BJ (cell line): Measurements from ENCODE around the gene NACA. TPM values are rescaled to one million over a fixed set of nuclear protein-coding genes. Genes with fewer than 3 reads are reported as not detected.
"Not testable (repeated sequence)": the region's sequence is repeated elsewhere in the genome, so short reads cannot be mapped to it uniquely, and the experiment has no call there.

ENCODE experiments used
- CTCF ChIA-PET: fragments of 350-600 bp; formaldehyde crosslinking; extraction: SDS; loops from one replicate; lab custom pipeline; 2021; ENCODE audit warnings: antibody characterized with exemption, inconsistent platforms; lab: Yijun Ruan, JAX
- POLR2A ChIA-PET: fragments of 300-600 bp; sonication (Branson Sonifier 250); formaldehyde crosslinking; extraction: SDS; loops from one replicate; lab custom pipeline; 2021; ENCODE audit warnings: antibody characterized with exemption; lab: Charles Lee
- DNase-seq: peaks from one replicate; pipeline ENCODE4 v3.0.0-alpha.2; 2011; ENCODE audit warnings: low read depth
- H3K27me3 ChIP-seq: 2 replicates; pipeline ENCODE4 v1.6.0; 2011; ENCODE audit warnings: low read length; ENCODE audit not compliant: control insufficient read depth, insufficient read depth
- H3K36me3 ChIP-seq: 2 replicates; pipeline ENCODE4 v1.5.1; 2011; ENCODE audit warnings: low read length; ENCODE audit not compliant: control insufficient read depth, insufficient read depth
- H3K4me3 ChIP-seq: 2 replicates; pipeline ENCODE4 v1.5.1; 2011; ENCODE audit warnings: low read depth, mild to moderate bottlenecking, control low read depth, low read length
- polyA plus RNA-seq: library from polyadenylated mRNA; depleted of rRNA; stranded (reverse); fragments of >200 nt; gene quantifications from 2 replicates; pipeline ENCODE4 v1.2.3, GENCODE V29; 2011
- TF ChIP-seq, protein P1 (sequence below): IDR thresholded peaks from 2 replicates; pipeline ENCODE4 v1.5.1; 2011; ENCODE audit warnings: low read depth, mild to moderate bottlenecking, control low read depth, inconsistent platforms, low read length, moderate library complexity; ENCODE audit not compliant: insufficient read depth

The NACA gene
- polyA plus RNA-seq, 1 experiment, result 678 TPM

DNA sequence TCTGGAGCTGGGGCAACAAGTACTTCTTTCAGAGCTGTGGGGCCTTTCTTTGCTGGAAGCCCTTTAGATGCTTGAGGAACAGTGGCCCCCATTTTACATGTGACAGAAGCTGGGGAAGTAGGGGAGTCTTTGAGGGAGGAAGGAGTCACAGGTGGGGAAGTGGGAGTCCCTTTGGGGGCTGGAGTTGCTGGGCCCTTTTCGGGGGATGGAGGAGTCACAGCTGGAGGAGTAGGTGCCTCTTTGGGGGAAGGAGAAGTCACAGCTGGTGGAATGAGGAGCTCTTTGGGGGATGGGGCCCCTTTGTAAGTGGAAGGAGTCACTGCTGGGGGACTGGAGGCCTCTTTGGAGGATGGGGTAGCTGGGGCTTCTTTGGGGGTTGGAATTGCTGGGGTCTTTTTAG is 8.6 kb downstream of the NACA start:
- ChIA-PET CTCF (interaction anchor here (0.8 kb wide), 1 partner anchor 353 kb away, joined by 5 read pairs; no protein-coding TSS in a partner anchor), POLR2A (no interaction called here)
- H3K27me3 ChIP-seq, result no peaks in the 10 kb centered on the region
- H3K4me3 ChIP-seq, result no peak overlapping the region
- no peak for DNase-seq
- TF ChIP-seq, protein P1, sequence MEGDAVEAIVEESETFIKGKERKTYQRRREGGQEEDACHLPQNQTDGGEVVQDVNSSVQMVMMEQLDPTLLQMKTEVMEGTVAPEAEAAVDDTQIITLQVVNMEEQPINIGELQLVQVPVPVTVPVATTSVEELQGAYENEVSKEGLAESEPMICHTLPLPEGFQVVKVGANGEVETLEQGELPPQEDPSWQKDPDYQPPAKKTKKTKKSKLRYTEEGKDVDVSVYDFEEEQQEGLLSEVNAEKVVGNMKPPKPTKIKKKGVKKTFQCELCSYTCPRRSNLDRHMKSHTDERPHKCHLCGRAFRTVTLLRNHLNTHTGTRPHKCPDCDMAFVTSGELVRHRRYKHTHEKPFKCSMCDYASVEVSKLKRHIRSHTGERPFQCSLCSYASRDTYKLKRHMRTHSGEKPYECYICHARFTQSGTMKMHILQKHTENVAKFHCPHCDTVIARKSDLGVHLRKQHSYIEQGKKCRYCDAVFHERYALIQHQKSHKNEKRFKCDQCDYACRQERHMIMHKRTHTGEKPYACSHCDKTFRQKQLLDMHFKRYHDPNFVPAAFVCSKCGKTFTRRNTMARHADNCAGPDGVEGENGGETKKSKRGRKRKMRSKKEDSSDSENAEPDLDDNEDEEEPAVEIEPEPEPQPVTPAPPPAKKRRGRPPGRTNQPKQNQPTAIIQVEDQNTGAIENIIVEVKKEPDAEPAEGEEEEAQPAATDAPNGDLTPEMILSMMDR, result no peak
- H3K36me3 ChIP-seq, result peaks cover 22% of the 10 kb centered on the region

DNA sequence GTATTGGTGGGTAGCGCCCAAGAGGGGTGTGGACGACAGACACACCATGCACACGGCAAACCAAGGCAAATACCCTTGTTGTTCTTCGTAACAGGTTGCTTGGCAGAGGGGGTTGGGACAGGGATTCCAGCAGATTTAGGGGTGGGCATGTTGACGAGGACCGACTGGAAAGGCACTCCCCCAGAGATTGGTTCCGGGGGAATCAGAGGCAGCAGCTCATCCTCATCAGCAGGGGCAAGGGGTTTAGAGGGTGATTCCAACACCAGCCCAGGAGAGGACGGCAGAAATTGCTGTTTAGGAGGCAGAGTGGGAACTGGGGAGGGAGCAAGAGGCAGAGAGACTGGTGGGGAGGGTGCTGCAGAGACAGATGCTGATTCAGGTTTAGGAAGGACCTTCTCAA is 9.3 kb downstream of the NACA start:
- Histone ChIP-seq H3K36me3 (peaks cover 23% of the 10 kb centered on the region), H3K4me3 (no peak overlapping the region), H3K27me3 (no peaks in the 10 kb centered on the region)
- TF ChIP-seq, protein P1, result no peak
- ChIA-PET POLR2A (no interaction called here), CTCF (no interaction called here)
- DNase-seq, result no peak

DNA sequence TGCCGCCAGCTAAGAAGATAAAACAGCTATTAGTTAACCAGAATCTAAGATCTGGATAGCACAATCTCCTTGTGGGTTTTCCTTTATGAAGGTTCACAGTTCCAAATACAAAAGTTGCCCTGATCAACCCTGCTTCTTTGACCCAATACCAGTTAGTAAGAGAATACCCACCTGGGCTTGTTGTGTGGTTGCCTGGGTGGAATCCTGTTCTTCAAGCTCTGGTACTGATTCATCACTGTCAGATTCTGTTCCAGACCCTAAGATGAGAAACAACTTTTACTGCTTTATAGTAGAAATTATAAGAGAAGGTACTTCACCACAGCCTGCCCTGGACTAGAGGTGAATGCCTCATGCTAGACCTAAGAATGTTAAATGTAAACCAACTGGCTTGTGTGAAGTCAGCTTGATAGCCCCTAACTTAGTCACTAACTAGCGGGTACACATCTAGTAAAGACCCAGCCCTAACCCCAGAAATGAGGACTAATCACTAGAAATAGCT is 10.6 kb downstream of the NACA start:
- POLR2A ChIA-PET, result no interaction called here

DNA sequence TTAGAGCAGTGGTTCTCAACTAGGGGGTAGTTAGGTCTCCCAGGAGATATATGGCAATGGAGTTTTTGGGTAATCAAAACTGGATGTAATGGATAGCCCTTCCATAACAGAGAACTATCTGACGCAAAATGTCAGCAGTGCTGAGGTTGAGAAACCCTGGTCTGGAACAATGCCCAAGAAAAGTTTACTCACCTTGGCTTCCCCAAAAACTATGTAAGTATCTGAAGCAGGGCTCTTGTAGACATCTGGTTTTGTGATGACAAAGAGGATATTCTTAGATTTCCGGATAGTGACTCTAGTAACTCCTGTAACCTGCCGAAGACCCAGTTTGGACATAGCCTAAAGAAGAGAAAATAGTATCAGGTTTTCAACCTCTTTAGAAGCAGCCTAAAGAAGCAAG is 11.8 kb downstream of the NACA start:
- peaks cover 21% of the 10 kb centered on the region for H3K36me3 ChIP-seq
- CTCF ChIA-PET, result no interaction called here
- DNase-seq, result no peak
- no peak overlapping the region for H3K4me3 ChIP-seq
- TF ChIP-seq, protein P1, result no peak
- POLR2A ChIA-PET, result no interaction called here
- H3K27me3 ChIP-seq, result no peaks in the 10 kb centered on the region

More for the DNA sequence above, 10.6 kb downstream of the NACA start:
- Histone ChIP-seq H3K36me3 (peaks cover 21% of the 10 kb centered on the region), H3K27me3 (no peaks in the 10 kb centered on the region), H3K4me3 (no peak overlapping the region)
- TF ChIP-seq, protein P1, result no peak
- CTCF ChIA-PET, result interaction anchor here (1.0 kb wide), 1 partner anchor 11 kb away, joined by 3 read pairs; the partner anchor contains the start of gene NACA
- no peak for DNase-seq

DNA sequence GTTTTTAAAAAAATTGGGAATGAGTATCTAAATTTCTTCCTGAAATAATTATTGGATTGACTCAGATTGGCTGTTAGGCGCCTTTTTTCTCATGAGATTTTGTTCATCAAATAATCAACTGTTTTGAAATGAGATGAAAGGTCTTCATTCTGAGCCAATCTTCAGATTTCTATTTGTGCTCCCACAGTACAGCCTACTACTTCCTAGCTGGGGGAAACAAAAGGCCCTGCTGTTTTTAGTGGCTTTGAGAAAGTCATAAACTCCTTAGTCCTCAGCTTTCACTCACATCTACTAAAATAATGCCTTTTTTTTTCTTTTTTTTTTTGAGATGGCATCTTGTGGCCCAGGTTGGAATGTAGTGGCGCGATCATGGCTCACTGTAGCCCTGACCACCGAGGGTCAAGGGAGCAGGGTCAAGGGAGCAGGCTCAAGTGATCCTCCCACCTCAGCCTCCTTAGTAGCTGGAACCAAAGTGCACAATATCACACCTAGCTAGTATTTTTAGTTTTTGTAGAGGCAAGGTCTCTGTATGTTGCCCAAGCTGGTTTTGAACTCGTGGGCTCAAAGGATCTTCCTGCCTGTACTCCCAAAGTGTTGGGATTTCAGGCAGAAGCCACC is 15.2 kb downstream of the NACA start:
- TF ChIP-seq, protein P1, result no peak
- Histone ChIP-seq H3K4me3 (no peak overlapping the region), H3K36me3 (peaks cover 13% of the 10 kb centered on the region), H3K27me3 (no peaks in the 10 kb centered on the region)
- CTCF ChIA-PET, result interaction anchor here (0.6 to 1.3 kb wide), 2 partner anchors 11 to 278 kb away, joined by 3 read pairs; no protein-coding TSS in a partner anchor
- no peak for DNase-seq
- POLR2A ChIA-PET, result interaction anchor here (1.1 kb wide), 1 partner anchor 16 kb away, joined by 3 read pairs; the partner anchor contains the start of gene NACA

DNA sequence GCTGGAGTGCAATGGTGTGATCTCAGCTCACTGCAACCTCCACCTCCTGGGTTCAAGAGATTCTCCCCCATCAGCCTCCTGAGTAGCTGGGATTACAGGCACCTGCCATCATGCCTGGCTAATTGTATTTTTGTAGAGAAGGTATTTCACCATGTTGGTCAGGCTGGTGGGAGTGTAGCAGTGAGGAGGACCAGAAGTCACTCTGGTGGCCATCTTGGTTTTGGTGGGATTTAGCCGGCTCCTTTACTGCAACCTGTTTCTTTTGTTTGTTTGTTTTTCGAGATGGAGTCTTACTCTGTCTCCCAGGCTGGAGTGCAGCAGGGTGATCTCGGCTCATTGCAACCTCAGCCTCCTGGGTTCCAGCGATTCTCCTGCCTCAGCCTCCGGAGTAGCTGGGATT is 20.6 kb downstream of the NACA start:
- H3K4me3 ChIP-seq, H3K36me3 ChIP-seq, POLR2A ChIA-PET, DNase-seq, CTCF ChIA-PET, H3K27me3 ChIP-seq: not testable (repeated sequence)
